Measurements from ENCODE around the gene PHEX.

The PHEX gene

DNA sequence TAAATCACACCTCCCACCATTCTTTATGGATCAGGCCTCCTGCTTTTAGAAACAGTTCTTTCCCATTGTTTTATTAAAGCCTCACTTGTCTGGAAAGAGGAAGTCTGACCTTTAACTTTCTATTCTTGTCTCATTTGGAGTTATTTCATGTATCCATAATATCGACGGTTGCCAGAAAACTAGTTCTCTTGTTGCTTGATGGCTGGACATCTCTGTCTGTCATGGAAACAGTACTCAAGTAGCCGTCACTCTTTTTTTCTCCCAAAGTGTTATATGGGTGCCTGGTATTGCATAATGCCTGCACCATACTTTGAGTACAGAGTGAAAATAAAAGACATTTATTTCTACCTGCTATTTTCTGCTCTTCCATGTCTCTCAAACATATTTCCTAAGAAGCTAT is 61.4 kb downstream of the PHEX start:
- H3K36me3 ChIP-seq (ENCODE audit: insufficient read depth, low read length), result no peaks in the 10 kb centered on the region
- H3K4me2 ChIP-seq (ENCODE audit: insufficient read depth, low read length), result no peak overlapping the region
- no peaks in the 10 kb centered on the region for H3K9me3 ChIP-seq (ENCODE audit: insufficient read depth, low read length, severe bottlenecking)
- H3K79me2 ChIP-seq (ENCODE audit: insufficient read depth, low read length), result no peaks in the 10 kb centered on the region
- no peaks in the 10 kb centered on the region for H4K20me1 ChIP-seq (ENCODE audit: insufficient read depth, low read length)
- DNase-seq, result no peak
- H3K4me1 ChIP-seq (ENCODE audit: insufficient read depth, low read length), result no peaks in the 10 kb centered on the region
- no peak overlapping the region for H3K9ac ChIP-seq (ENCODE audit: low read depth, low read length)
- no peak overlapping the region for H3K4me3 ChIP-seq (ENCODE audit: low read depth in 1 of 2, low read length in 2 of 2)
- TF ChIP-seq, protein P1, sequence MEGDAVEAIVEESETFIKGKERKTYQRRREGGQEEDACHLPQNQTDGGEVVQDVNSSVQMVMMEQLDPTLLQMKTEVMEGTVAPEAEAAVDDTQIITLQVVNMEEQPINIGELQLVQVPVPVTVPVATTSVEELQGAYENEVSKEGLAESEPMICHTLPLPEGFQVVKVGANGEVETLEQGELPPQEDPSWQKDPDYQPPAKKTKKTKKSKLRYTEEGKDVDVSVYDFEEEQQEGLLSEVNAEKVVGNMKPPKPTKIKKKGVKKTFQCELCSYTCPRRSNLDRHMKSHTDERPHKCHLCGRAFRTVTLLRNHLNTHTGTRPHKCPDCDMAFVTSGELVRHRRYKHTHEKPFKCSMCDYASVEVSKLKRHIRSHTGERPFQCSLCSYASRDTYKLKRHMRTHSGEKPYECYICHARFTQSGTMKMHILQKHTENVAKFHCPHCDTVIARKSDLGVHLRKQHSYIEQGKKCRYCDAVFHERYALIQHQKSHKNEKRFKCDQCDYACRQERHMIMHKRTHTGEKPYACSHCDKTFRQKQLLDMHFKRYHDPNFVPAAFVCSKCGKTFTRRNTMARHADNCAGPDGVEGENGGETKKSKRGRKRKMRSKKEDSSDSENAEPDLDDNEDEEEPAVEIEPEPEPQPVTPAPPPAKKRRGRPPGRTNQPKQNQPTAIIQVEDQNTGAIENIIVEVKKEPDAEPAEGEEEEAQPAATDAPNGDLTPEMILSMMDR (IDR thresholded peaks at IDR 0.05; ENCODE audit: borderline replicate concordance, extremely low read depth, low read length, poor library complexity, severe bottlenecking), result no peak
- no peak for TF ChIP-seq EZH2 (IDR thresholded peaks at IDR 0.05; ENCODE audit: borderline replicate concordance, low read depth, low read length, severe bottlenecking)
- no peaks in the 10 kb centered on the region for H3K27me3 ChIP-seq (ENCODE audit: insufficient read depth, low read length, poor library complexity)
- no peak for ATAC-seq (ENCODE audit: insufficient read depth, low read depth)
- H3K27ac ChIP-seq (ENCODE audit: low read length), result no peak overlapping the region
- no peak overlapping the region for H2AFZ ChIP-seq (ENCODE audit: low read depth, low read length)

DNA sequence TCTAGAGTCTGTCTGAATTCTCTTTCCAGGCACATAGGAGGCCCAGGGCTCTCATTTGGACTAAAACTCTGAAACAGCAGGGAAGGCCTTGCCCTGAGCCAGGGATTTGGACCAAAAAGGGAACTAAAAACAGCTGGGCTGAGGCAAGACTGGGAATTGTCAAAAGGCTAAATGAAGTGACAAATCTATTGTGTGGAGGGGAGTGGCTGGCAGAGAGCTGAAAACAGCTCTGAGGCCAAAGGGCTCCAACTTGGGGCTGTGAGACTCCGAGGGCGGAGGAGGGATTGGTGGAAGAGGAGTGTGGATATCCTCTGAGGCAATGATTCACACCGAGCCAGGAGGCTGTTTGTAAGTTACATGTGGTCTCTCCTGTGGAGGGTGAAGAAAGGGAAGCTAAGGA is 63.2 kb downstream of the PHEX start:
- Histone ChIP-seq H3K36me3 (ENCODE audit: insufficient read depth, low read length) (no peaks in the 10 kb centered on the region), H4K20me1 (ENCODE audit: insufficient read depth, low read length) (no peaks in the 10 kb centered on the region), H2AFZ (ENCODE audit: low read depth, low read length) (no peak overlapping the region), H3K79me2 (ENCODE audit: insufficient read depth, low read length) (no peaks in the 10 kb centered on the region), H3K27me3 (ENCODE audit: insufficient read depth, low read length, poor library complexity) (no peaks in the 10 kb centered on the region), H3K27ac (ENCODE audit: low read length) (no peak overlapping the region), H3K4me2 (ENCODE audit: insufficient read depth, low read length) (no peak overlapping the region), H3K4me1 (ENCODE audit: insufficient read depth, low read length) (no peaks in the 10 kb centered on the region), H3K4me3 (ENCODE audit: low read depth in 1 of 2, low read length in 2 of 2) (no peak overlapping the region), H3K9me3 (ENCODE audit: insufficient read depth, low read length, severe bottlenecking) (no peaks in the 10 kb centered on the region), H3K9ac (ENCODE audit: low read depth, low read length) (no peak overlapping the region)
- DNase-seq, result no peak
- no peak for ATAC-seq (ENCODE audit: insufficient read depth, low read depth)
- no peak for TF ChIP-seq EZH2 (IDR thresholded peaks at IDR 0.05; ENCODE audit: borderline replicate concordance, low read depth, low read length, severe bottlenecking)
- TF ChIP-seq, protein P1 (IDR thresholded peaks at IDR 0.05; ENCODE audit: borderline replicate concordance, extremely low read depth, low read length, poor library complexity, severe bottlenecking), result no peak

DNA sequence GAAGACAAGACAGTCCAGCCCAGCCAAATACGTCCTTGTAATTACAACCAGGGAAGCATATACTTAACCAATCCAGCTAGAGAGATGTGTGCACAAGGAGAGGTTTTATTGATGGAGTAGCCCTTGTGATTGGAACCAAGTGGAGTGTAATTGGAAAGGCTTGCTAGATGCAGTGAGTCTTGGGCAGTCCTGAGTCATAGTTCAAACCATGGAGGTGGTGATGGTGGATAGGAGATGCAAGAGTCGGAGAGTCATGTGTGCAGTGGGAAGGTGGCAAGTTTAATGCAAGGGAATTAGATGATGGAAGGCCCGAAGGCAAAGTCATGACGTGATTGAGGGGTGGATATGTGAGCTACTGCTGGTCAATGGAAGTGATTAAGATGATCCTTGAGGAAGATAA is 63.7 kb downstream of the PHEX start:
- Histone ChIP-seq H3K79me2 (ENCODE audit: insufficient read depth, low read length) (no peaks in the 10 kb centered on the region), H3K9ac (ENCODE audit: low read depth, low read length) (no peak overlapping the region), H3K27ac (ENCODE audit: low read length) (no peak overlapping the region), H3K27me3 (ENCODE audit: insufficient read depth, low read length, poor library complexity) (no peaks in the 10 kb centered on the region), H3K4me2 (ENCODE audit: insufficient read depth, low read length) (no peak overlapping the region), H4K20me1 (ENCODE audit: insufficient read depth, low read length) (no peaks in the 10 kb centered on the region), H2AFZ (ENCODE audit: low read depth, low read length) (no peak overlapping the region), H3K36me3 (ENCODE audit: insufficient read depth, low read length) (no peaks in the 10 kb centered on the region), H3K4me1 (ENCODE audit: insufficient read depth, low read length) (no peaks in the 10 kb centered on the region), H3K4me3 (ENCODE audit: low read depth in 1 of 2, low read length in 2 of 2) (no peak overlapping the region), H3K9me3 (ENCODE audit: insufficient read depth, low read length, severe bottlenecking) (no peaks in the 10 kb centered on the region)
- ATAC-seq (ENCODE audit: insufficient read depth, low read depth) (no peak), DNase-seq (no peak)
- TF ChIP-seq EZH2 (IDR thresholded peaks at IDR 0.05; ENCODE audit: borderline replicate concordance, low read depth, low read length, severe bottlenecking), result no peak
- TF ChIP-seq, protein P1 (IDR thresholded peaks at IDR 0.05; ENCODE audit: borderline replicate concordance, extremely low read depth, low read length, poor library complexity, severe bottlenecking), result no peak
